GM10248 (cell line): ENCODE results near the gene OR8K1.

ENCODE experiments used
- CTCF ChIA-PET: fragments of 300-600 bp; sonication (Branson Sonifier 250); formaldehyde crosslinking; extraction: SDS; loops from one replicate; lab custom pipeline; 2021; ENCODE audit warnings: antibody characterized with exemption; lab: Yijun Ruan, JAX
- POLR2A ChIA-PET: fragments of 350-650 bp; sonication (Branson Sonifier 250); formaldehyde crosslinking; extraction: SDS; loops from one replicate; lab custom pipeline; 2020; ENCODE audit warnings: antibody characterized with exemption; lab: Yijun Ruan, JAX
- DNase-seq: peaks from one replicate; pipeline ENCODE4 v3.0.0; 2012; ENCODE audit errors: extremely low spot score
- CTCF ChIP-seq: IDR thresholded peaks from 2 replicates; pipeline ENCODE4 v1.5.1; 2012; ENCODE audit warnings: mild to moderate bottlenecking, low read depth; ENCODE audit errors: extremely low read depth, missing control alignments, control extremely low read depth

OR8K1 gene

GRCh38 chr11:56345739-56346138, at the start of gene OR8K1:
Gene OR8K1, plus strand, starts transcription at chr11:56346039. Its CDS starts 0 bp downstream, at chr11:56346039.
- no peak for TF ChIP-seq CTCF
- ChIA-PET POLR2A (no interaction called here), CTCF (interaction anchor here (1.0 to 1.5 kb wide), 2 partner anchors 8 to 11 kb away, joined by 3 to 4 read pairs; no protein-coding TSS in a partner anchor)
- DNase-seq, result no peak

GRCh38 chr11:56296898-56297297, 48.9 kb upstream of the OR8K1 start:
- DNase-seq, result no peak
- no peak for TF ChIP-seq CTCF
- ChIA-PET POLR2A (no interaction called here), CTCF (no interaction called here)

- DNase-seq, result no peak
- ChIA-PET CTCF (no interaction called here), POLR2A (no interaction called here)
- TF ChIP-seq CTCF, result no peak
Measured at GRCh38 chr11:56307836-56308235, 38.0 kb upstream of the OR8K1 start.

- TF ChIP-seq CTCF, result no peak
- DNase-seq, result no peak
- ChIA-PET CTCF (no interaction called here), POLR2A (no interaction called here)
Measured at GRCh38 chr11:56314844-56315243, 31.0 kb upstream of the OR8K1 start, which contains the start of gene OR8K3. Gene OR8K3, plus strand, starts transcription at chr11:56315144. Its CDS starts 3,163 bp downstream, at chr11:56318307.

GRCh38 chr11:56331861-56332491, 13.9 kb upstream of the OR8K1 start:
- DNase-seq, result no peak
- no peak for TF ChIP-seq CTCF
- ChIA-PET POLR2A (no interaction called here), CTCF (no interaction called here)

- no peak for TF ChIP-seq CTCF
- DNase-seq, result no peak
- ChIA-PET CTCF (no interaction called here), POLR2A (no interaction called here)
Measured at GRCh38 chr11:56333156-56333555, 12.7 kb upstream of the OR8K1 start.
